GM12878 (cell line): ENCODE results near the gene PTPRN2. TPM values are rescaled to one million over a fixed set of nuclear protein-coding genes. Genes with fewer than 3 reads are reported as not detected.

Experiments used
- ATAC-seq: fragments of 200-7000 bp; cut with Tn5 transposase; 3 replicates; pipeline ENCODE4 v1.9.1; 2020; ENCODE audit warnings: mild to moderate bottlenecking, moderate library complexity
- BruUV-seq: library from RNA; stranded (reverse); fragments of 400-500 nt; replicated peaks from 2 replicates; lab custom pipeline; 2021; lab: Mats Ljungman, UMichigan
- CTCF ChIA-PET: fragments of 300-600 bp; sonication (Branson Sonifier 250); formaldehyde crosslinking; extraction: SDS; loops from one replicate; lab custom pipeline; 2021; ENCODE audit warnings: inconsistent platforms; lab: Yijun Ruan, JAX
- POLR2A ChIA-PET: fragments of 350-600 bp; formaldehyde crosslinking; extraction: SDS; loops from one replicate; lab custom pipeline; 2021; ENCODE audit warnings: inconsistent platforms; lab: Charles Lee
- RAD21 ChIA-PET: fragments of 300-600 bp; sonication (Branson Sonifier 250); formaldehyde crosslinking; loops from one replicate; lab custom pipeline; 2023; ENCODE audit warnings: antibody characterized with exemption; ENCODE audit not compliant: unreplicated experiment; lab: Charles Lee
- SMC1A ChIA-PET: fragments of 300-600 bp; sonication (Branson Sonifier 250); formaldehyde crosslinking; loops from one replicate; lab custom pipeline; 2023; ENCODE audit not compliant: unreplicated experiment, uncharacterized antibody; lab: Charles Lee
- DNase-seq: peaks from one replicate; pipeline ENCODE4 v3.0.0-alpha.2; 2011; ENCODE audit warnings: low read depth, low spot score
- FAIRE-seq: peaks from 3 replicates; lab custom pipeline; 2011; peaks lifted over from hg19 to GRCh38; lab: Jason Lieb, UNC
- H2AFZ ChIP-seq: 2 replicates; pipeline ENCODE4 v1.6.0; 2011; ENCODE audit warnings: low read depth, low read length, control low read depth; ENCODE audit not compliant: control insufficient read depth
- H3K27ac ChIP-seq: 2 replicates; pipeline ENCODE4 v1.5.1; 2011; ENCODE audit warnings: control low read depth; ENCODE audit not compliant: control insufficient read depth, insufficient read depth
- H3K27me3 ChIP-seq, 2 experiments: replicated peaks in 1 of 2; 2 replicates each; pipeline versions ENCODE4 v1.6.0 to v1.6.1; 2011; ENCODE audit warnings: low read length in 1 of 2; ENCODE audit not compliant: control insufficient read depth in 2 of 2, insufficient read depth in 2 of 2
- H3K36me3 ChIP-seq, 2 experiments: 2 replicates each; pipeline ENCODE4 v1.5.1; 2011; ENCODE audit warnings: low read length in 1 of 2; ENCODE audit not compliant: control insufficient read depth in 2 of 2, insufficient read depth in 2 of 2
- H3K4me1 ChIP-seq: 2 replicates; pipeline ENCODE4 v1.6.1; 2011; ENCODE audit warnings: mild to moderate bottlenecking, low read length, moderate library complexity, mixed read lengths; ENCODE audit not compliant: control insufficient read depth, insufficient read depth
- H3K4me2 ChIP-seq: 2 replicates; pipeline ENCODE4 v1.6.0; 2011; ENCODE audit warnings: control low read depth; ENCODE audit not compliant: control insufficient read depth, insufficient read depth
- H3K4me3 ChIP-seq: fragments of 200-600 bp; sonication (generic); 2 replicates; pipeline ENCODE4 v1.5.1; 2016
- H3K79me2 ChIP-seq: 2 replicates; pipeline ENCODE4 v1.6.0; 2011; ENCODE audit warnings: low read length; ENCODE audit not compliant: control insufficient read depth, insufficient read depth
- H3K9ac ChIP-seq: 2 replicates; pipeline ENCODE4 v1.8.0; 2011; ENCODE audit warnings: low read length, control low read depth, mixed read lengths; ENCODE audit not compliant: control insufficient read depth, insufficient read depth
- H3K9me3 ChIP-seq: replicated peaks from 3 replicates; pipeline ENCODE4 v1.5.1; 2011; ENCODE audit warnings: mild to moderate bottlenecking, low read length; ENCODE audit not compliant: control insufficient read depth, insufficient read depth
- H4K20me1 ChIP-seq: 2 replicates; pipeline ENCODE4 v1.6.0; 2011; ENCODE audit not compliant: control insufficient read depth, insufficient read depth
- ATF7 ChIP-seq: fragments of 450-650 bp; IDR thresholded peaks from 2 replicates; pipeline ENCODE4 v1.6.1; 2016; ENCODE audit warnings: low read depth, mild to moderate bottlenecking
- BRCA1 ChIP-seq: IDR thresholded peaks from 2 replicates; pipeline ENCODE4 v1.6.1; 2011; ENCODE audit warnings: low read depth, low read length, improper control_type of control experiment
- CBX5 ChIP-seq: sonication (generic); IDR thresholded peaks from 2 replicates; pipeline ENCODE4 v1.6.1; 2016; ENCODE audit warnings: low read depth, moderate library complexity, mild to moderate bottlenecking, inconsistent platforms
- CREB1 ChIP-seq: IDR thresholded peaks from 2 replicates; pipeline ENCODE4 v1.6.1; 2012; ENCODE audit warnings: low read depth, mild to moderate bottlenecking, inconsistent platforms
- ESRRA ChIP-seq: IDR thresholded peaks from 2 replicates; pipeline ENCODE4 v1.6.1; 2012; ENCODE audit warnings: mild to moderate bottlenecking, low read length, improper control_type of control experiment
- FOXK2 ChIP-seq: fragments of 450-650 bp; IDR thresholded peaks from 2 replicates; pipeline ENCODE4 v1.6.1; 2017; ENCODE audit warnings: mild to moderate bottlenecking, moderate library complexity
- NBN ChIP-seq: fragments of 450-650 bp; IDR thresholded peaks from 2 replicates; pipeline ENCODE4 v1.6.1; 2016
- NFYA ChIP-seq: IDR thresholded peaks from 2 replicates; pipeline ENCODE4 v1.6.1; 2011; ENCODE audit warnings: low read depth, mild to moderate bottlenecking, low read length, improper control_type of control experiment, borderline replicate concordance
- NKRF ChIP-seq: fragments of 450-650 bp; conservative IDR thresholded peaks from 2 replicates; pipeline ENCODE4 v1.6.1; 2017; ENCODE audit warnings: mild to moderate bottlenecking, moderate library complexity
- NRF1 ChIP-seq: conservative IDR thresholded peaks from 2 replicates; pipeline ENCODE4 v1.6.1; 2011; ENCODE audit warnings: mild to moderate bottlenecking, low read depth, low read length, improper control_type of control experiment
- PML ChIP-seq: IDR thresholded peaks from 2 replicates; pipeline ENCODE4 v1.6.1; 2012; ENCODE audit warnings: low read length, inconsistent platforms
- RCOR1 ChIP-seq: conservative IDR thresholded peaks from 2 replicates; pipeline ENCODE4 v1.6.1; 2012; ENCODE audit warnings: low read depth, low read length, improper control_type of control experiment
- RFX5 ChIP-seq: IDR thresholded peaks from 2 replicates; pipeline ENCODE4 v1.6.1; 2011; ENCODE audit warnings: low read depth, low read length, improper control_type of control experiment
- SMARCA5 ChIP-seq: fragments of 450-650 bp; IDR thresholded peaks from 2 replicates; pipeline ENCODE4 v1.6.1; 2017; ENCODE audit warnings: mild to moderate bottlenecking
- SREBF2 ChIP-seq: IDR thresholded peaks from 2 replicates; pipeline ENCODE4 v1.6.1; 2012; ENCODE audit warnings: mild to moderate bottlenecking, low read length
- ZBTB11 ChIP-seq: fragments of 450-650 bp; formaldehyde crosslinking; IDR thresholded peaks from 2 replicates; pipeline ENCODE4 v1.5.0; 2022; ENCODE audit warnings: mild to moderate bottlenecking, missing genetic modification characterization
- WGBS: methylation state at CpG from one replicate; pipeline ENCODE4 v1.1.6; 2016; ENCODE audit warnings: low lambda C conversion rate; ENCODE audit not compliant: insufficient replicate concordance, insufficient coverage; ENCODE audit errors: missing lambda C conversion rate; 5-methylcytosine and 5-hydroxymethylcytosine counted together
- in situ Hi-C: fragments of 300-500 bp; cut with MboI; formaldehyde crosslinking; loops from 9 replicates; pipeline ENCODE4 v1.14.3; 2018; ENCODE audit warnings: mixed read lengths
- intact Hi-C: fragments of 100-400 bp; cut with micrococcal nuclease; formaldehyde crosslinking; loops from one replicate; pipeline ENCODE4 v1.14.2; 2022; ENCODE audit not compliant: unreplicated experiment
- polyA plus RNA-seq, 11 experiments: library from polyadenylated mRNA; depleted of rRNA in 4 of 11; unstranded in 6 of 11; stranded (reverse) in 5 of 11; fragments of >200 nt; fragmentation: Nextera tagmentation in 4 of 11; fragmentation: Illumina TruSeq in 1 of 11; extraction: Ambion mirVana in 4 of 11; extraction: Trizol in 1 of 11; gene quantifications; 1 replicate in 1 of 11; 2 replicates in 10 of 11; pipeline versions ENCODE4 v1.2.1 to v1.2.3, GENCODE V29; 2011 to 2016; ENCODE audit warnings: inconsistent platforms in 2 of 11, missing spikeins in 2 of 11, low read depth in 1 of 11
- total RNA-seq, 4 experiments: library from RNA; depleted of rRNA in 3 of 4; stranded (reverse); fragments of >200 nt in 3 of 4; fragmentation: Illumina TruSeq in 1 of 4; extraction: Trizol in 1 of 4; gene quantifications; 2 replicates each; pipeline versions ENCODE4 v1.2.1 to v1.2.3, GENCODE V29; 2013 to 2021
- TF ChIP-seq, protein P1 (sequence below): fragments of 450-650 bp; IDR thresholded peaks from 2 replicates; pipeline ENCODE4 v1.6.1; 2017; ENCODE audit warnings: low read depth, mild to moderate bottlenecking, moderate library complexity

The PTPRN2 gene
- total and polyA plus RNA-seq, 10 of the 15 experiments (the other 5 are each of a cell fraction or from before 2014, with no cell fraction given) = 5.4 TPM; not detected in 9

GRCh38 chr7:158535079-158535478 lies 52.5 kb downstream of the PTPRN2 start:
- Histone ChIP-seq H3K27me3 (no peaks in the 10 kb centered on the region), H3K9ac (no peak overlapping the region), H4K20me1 (no peaks in the 10 kb centered on the region), H3K79me2 (no peaks in the 10 kb centered on the region), H3K27ac (no peak overlapping the region), H3K4me3 (no peak overlapping the region), H3K4me2 (no peak overlapping the region), H3K36me3 (no peaks in the 10 kb centered on the region), H2AFZ (no peak overlapping the region), H3K9me3 (no peaks in the 10 kb centered on the region; the same call in 2 of the 3 replicates), H3K4me1 (no peaks in the 10 kb centered on the region)
- intact Hi-C loops = no loop called here
- no TSS peak for BruUV-seq
- ChIA-PET SMC1A (no interaction called here), CTCF (no interaction called here), POLR2A (no interaction called here), RAD21 (no interaction called here)
- 7% methylated on average over 4 of the region's 4 CpGs for WGBS
- no peak for DNase-seq
- FAIRE-seq = no peak
- TF ChIP-seq ZBTB11 (CRISPR knock-in tag) (no peak), CBX5 (no peak), NFYA (no peak), SREBF2 (no peak), NBN (no peak), CREB1 (no peak), PML (no peak), NKRF (no peak), ESRRA (no peak), FOXK2 (no peak), SMARCA5 (no peak), RCOR1 (no peak), RFX5 (no peak), BRCA1 (no peak), ATF7 (no peak), NRF1 (no peak)
- TF ChIP-seq, protein P1, sequence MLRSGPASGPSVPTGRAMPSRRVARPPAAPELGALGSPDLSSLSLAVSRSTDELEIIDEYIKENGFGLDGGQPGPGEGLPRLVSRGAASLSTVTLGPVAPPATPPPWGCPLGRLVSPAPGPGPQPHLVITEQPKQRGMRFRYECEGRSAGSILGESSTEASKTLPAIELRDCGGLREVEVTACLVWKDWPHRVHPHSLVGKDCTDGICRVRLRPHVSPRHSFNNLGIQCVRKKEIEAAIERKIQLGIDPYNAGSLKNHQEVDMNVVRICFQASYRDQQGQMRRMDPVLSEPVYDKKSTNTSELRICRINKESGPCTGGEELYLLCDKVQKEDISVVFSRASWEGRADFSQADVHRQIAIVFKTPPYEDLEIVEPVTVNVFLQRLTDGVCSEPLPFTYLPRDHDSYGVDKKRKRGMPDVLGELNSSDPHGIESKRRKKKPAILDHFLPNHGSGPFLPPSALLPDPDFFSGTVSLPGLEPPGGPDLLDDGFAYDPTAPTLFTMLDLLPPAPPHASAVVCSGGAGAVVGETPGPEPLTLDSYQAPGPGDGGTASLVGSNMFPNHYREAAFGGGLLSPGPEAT = no peak
- in situ Hi-C loops = no loop called here
- ATAC-seq = no peak
